GF-D8 (cell line): ENCODE results near the gene TRIM29.

Experiments
- DNase-seq: peaks from one replicate; lab custom pipeline; 2025; lab: John Stamatoyannopoulos, UW

Gene TRIM29

DNA sequence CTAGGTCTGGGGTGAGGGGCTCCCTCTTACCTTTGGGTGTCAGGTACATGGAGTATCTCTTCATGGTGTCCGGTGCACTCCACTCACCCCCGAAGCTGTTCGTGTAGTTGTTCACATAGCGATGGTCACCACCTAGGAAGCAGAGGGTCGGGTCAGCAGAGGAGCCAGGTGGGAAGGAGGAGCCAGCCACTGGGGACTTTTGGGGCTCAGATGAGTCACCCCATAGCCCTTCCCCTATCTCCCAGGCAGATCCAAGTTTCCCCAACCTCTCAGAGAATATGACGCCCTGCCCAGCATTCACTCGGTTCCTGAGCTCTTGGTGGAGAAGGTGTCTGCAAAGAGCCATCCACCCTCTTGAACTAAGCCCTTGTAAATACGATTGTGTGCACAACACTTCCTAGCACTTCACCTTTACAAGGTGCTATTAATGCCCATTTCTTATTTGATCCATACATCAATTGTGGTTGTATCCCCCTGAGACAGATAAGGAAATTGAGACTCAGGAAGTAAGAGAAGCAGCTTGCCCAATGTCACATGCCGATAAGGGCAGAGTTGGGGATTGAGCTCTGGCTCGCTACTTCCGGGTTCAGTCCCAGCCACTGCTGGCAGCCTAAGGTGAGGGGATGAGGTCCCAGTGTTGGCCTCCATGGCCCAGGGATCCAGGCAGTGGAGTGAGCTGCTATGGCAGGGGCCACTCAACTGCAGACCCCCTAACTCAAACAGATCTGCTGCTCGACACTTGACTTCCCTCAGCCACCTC, 14.8 kb downstream of the TRIM29 start:
- DNase-seq, result peak; percentile 57

DNA sequence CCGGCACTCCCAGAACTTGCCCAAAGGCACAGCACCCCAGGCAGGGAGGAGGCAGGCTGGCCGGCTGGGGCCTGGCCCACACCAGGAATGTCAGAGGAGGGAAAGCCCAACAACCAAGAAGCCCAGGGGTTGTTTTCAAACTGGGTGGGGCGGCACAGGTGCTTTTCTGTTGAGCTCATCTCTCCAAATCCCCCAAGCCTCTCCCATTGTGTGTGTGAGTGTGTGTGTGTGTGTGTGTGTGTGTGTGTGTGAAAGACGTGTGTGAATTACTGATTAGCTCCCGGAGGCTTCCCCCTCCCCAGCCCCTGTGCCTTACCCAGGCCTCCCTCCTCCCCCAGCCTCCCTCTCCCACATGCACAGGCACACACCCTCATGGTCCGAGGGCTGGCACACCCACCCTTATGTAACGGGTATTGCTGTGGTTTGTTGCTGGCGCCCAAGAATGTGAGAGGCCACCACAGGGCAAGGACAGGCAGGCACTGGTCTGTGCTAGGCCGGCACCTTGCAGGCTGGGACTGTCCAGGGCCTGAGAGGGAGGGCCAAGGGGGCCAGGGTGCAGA, 15.9 kb downstream of the TRIM29 start:
- DNase-seq, result no peak

DNA sequence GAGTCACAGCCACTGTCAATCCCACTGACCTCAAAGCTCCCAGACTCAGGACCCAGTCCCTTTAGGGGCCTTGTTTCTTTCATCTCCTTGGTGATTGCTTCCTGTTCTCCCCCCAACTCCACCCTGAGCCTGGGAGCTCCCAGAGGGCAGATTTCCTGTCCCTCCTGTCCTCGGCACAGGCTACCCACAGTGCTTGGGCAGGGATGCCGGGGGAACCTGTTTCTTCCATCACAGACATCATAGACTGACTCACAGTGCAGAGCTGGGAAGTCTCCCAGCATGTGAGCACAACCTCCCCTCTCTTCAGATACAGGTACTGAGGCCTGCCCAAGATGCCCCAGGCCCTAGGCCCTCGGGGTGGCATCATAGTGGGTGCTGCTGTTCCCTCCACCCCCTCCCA, 16.6 kb downstream of the TRIM29 start:
- DNase-seq, result no peak

- DNase-seq, result no peak
Observed at GRCh38 chr11:120120805-120121335, 17.0 kb downstream of the TRIM29 start.

DNA sequence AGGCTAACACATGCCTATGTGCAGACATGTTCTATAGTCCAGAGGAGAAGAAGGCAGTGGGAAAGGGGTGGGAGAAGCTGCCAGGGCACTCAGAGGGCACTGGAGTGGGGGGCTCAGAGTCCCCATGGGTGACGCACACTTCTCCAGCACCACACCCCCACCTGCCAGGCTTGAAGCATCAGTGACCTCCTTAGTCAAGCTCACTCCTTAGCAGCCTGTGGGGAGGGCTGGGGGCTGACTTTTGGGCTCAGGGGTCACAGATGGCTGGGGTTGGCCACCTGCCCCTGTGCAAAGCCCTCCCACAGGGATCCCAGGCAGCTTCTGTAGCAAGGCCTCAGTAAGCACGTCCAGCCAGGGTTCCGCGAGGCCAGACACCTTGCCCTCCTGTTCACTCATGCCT, 18.8 kb downstream of the TRIM29 start:
- no peak for DNase-seq

DNA sequence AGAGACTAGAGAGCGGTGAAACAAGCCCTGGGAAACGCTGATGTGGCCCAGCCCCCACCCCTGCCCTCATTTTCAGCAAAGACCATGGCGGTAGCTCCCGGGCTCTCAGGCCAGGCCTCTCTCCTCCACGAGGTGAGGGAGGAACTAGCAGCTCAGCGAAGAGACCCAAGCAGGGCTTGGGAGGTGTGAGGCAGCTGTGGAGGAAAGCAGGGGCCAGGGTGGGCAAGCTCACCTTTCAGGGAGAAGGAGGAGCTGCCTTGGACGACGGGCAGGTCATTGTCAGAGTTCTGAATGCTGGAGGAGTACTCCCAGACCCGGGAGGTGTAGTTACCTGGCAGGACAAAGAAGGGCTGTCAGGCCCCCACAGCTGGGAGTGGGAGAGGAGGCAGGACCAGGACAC, 19.9 kb downstream of the TRIM29 start:
- DNase-seq, result no peak

- DNase-seq, result no peak
Observed at GRCh38 chr11:120116966-120117365, 20.9 kb downstream of the TRIM29 start.

- no peak for DNase-seq
Observed at GRCh38 chr11:120115272-120116000, 22.5 kb downstream of the TRIM29 start.

DNA sequence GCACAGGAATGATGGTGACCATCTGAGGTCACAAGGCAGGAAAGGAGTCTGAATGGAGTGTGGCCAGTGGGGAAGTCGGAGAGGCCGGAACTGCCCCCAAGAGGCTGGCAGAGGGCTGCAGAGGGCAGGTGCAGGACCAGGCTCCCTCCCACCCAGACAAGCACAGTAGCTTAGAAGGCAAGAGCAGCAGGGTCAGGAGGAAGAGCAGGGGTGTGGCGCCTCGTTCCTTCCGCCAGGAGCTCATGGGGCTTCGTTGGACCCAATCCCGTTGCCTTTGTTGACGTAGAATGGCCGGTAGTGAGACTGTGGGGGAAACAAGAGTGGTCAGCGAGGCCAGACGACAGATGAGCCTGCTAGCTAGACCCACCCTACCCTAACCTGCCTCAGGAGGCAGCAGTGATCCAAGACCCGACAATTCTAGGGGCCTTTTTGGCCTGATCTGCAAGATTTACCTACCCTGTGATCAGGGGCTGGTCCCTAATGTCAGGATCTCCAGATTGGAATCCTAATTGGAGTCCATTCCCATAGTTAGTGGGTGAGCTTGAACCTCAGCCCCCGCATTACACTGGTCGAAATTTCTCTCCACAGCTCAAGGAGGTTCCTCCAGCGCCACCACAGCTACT, 25.6 kb downstream of the TRIM29 start:
- no peak for DNase-seq

GRCh38 chr11:120109531-120109930, 28.4 kb downstream of the TRIM29 start:
- DNase-seq, result no peak

DNA sequence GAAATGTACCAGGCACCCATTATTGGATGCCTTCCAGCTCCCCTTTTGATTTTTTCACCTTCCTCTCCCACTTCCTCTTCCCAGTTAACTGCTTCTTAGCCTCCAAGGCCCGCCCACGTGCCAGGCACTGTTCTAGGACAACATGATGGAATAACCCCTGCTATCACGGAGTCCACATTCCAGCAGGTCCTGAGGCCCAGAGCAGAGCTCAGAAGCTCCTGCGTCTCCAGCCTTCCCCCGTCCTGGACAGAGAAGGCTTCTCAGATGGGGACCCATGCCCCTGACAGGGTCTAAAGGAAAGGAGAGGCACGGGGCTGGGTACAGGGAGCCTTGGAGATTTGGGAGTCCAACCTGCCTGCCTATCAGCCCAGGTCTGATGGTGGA, 29.1 kb downstream of the TRIM29 start:
- DNase-seq, result no peak

GRCh38 chr11:120108154-120108784, 29.6 kb downstream of the TRIM29 start:
- peak; percentile 41 for DNase-seq

DNA sequence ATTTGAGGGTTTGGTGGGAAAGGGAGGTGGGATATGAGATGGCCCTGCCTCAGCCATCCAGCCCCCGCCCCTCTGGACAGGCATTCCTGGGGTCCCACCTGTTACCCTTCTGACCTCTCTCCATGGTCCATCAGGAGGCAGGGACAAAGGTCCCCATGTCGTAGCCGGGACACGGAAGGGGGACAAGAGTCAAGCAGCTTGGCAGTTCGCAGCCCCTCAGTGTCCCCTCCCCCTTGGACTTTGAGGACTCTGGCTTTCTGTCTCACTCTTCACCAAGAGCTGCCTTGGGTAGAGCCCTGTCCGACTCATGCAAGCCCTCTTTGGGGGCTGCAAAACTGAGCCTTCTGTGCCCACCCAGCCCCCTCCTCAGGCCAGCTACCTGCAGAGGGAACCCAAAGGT, 30.2 kb downstream of the TRIM29 start:
- no peak for DNase-seq

DNA sequence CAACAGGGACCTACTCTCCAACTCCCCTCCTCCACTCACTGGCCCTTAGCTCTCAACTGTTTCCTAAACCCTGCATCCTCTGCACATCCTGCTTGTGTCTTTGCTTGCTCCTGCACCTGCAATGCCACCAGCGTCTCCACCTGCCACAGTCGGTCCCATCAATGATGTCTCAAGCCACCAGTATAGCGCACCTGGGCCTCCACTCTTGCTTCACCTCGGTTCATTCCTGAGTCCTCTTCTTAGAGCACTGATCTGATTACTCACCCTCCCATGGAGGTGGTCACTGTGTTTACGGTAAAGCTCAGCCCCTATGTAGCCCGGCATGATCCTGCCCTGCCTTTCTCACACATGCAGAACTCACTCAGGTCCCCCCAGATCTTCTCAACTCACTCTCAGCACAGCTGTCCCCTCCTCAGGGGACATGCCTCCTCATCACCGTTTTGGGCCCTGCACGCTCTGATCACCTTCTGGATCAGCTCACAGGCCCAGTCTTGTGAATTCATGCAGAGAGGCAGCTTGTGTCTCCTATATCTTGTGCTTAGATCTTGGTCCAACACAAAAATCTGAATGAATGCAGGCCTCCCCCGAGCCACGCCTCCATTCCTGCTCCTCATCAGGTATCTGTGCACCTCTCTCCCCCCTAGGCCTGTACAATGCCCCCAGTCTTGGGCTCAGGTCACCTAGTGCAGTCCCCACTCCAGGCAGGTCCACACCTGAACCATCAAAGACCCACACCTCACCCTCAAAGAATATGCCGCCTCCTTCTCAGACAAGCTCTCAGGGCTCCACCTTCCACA, 31.4 kb downstream of the TRIM29 start:
- no peak for DNase-seq

DNA sequence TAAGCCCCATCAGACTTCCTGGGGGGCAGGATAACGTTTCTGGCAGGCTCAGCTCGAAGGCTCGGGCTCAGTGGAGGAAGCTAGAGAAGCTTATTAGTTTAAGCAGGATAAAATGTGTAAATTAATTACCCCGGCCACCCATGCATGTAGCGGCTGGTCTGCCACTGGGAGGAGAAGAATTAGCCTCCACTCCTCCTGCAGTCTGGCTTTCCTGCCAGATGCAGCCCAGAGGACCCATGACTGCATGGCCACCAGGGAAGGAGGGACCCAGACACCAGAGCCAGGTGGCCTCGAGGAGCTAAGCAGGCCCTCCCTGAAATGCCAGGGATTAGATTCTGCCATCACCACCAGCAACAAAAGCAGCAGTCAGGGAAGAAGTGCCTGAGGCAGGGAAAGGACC, 32.3 kb downstream of the TRIM29 start:
- DNase-seq, result no peak

DNA sequence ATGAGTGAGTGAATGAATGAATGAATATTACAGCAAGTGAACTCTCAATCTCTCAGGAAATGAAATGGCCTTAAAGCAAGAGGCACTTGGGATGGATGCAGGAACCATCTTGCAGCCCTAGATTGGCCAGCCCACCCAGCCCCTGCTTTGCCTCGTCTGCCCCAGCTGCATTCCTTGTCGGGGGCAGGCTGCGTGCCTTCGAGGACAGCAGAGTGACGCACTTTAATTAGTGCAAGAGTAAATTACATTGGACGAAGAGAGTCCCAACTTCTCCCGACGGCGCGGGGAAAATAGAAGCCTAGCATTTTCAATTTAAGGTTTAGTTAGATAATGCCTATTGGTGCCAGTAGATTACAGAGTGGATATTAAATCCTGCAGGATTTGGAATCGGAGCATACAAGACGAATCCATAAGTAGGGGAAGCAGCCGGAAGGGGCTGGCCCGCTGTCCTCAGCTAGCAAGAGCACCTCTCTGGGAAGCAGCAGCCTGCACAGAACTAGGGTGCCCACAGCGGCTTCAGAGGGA, 33.8 kb downstream of the TRIM29 start:
- DNase-seq, result no peak

DNA sequence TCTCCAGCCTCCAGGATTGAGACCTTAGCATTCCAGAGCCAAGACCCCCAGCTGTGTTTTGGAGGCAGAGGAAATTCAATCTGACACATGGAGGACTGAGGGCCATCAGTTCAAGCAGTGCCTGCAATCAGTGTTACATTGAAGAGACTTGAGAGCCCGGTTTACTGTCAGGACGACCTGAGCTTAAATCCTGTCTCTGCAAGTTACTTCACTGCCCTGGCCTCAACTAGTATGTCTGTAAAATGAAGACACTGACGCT, 35.1 kb downstream of the TRIM29 start:
- no peak for DNase-seq

GRCh38 chr11:120102050-120102863, 35.7 kb downstream of the TRIM29 start:
- DNase-seq, result no peak

GRCh38 chr11:120098503-120099020, 39.4 kb downstream of the TRIM29 start:
- no peak for DNase-seq

DNA sequence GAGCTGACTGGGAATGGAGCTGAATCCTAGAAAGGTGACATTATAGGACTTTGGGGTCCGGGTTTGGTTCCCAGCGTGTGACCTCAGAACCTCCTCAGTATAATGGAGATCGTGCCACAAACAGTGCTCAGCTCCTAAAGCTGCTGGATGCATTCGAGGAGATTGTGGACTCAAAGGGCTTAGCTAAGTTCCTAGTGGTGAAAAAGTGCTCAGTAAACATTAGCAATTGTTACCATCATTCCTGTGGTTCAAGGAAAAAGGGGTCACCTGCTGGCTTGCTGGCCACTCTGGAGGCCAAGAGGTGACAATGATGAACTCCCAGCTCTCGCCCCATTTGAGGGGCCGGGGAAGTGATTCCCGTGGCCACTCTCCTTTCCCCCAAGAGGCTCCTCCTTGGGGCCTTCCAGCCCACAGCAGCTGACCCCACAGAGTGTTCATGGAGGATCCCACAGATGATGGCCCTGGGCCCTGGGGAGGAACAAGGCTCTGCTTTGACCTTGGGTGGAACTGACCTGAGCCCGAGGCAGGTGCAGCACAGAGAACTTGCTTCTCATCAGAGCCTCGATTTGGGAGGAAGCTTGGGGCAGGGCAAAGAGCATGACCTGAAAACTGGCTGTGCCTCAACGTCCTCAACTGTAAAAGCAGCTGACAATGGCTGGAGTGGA, 40.1 kb downstream of the TRIM29 start:
- no peak for DNase-seq
